CD4-positive, alpha-beta memory T cell (primary cell): ENCODE measurements around the gene DOCK1. TPM values are rescaled to one million over a fixed set of nuclear protein-coding genes. Genes with fewer than 3 reads are reported as not detected.

ENCODE experiments used
- CTCF ChIA-PET: fragments of 350-600 bp; sonication (Branson Sonifier 250); formaldehyde crosslinking; loops from one replicate; lab custom pipeline; 2021; ENCODE audit warnings: inconsistent platforms; ENCODE audit not compliant: partially characterized antibody; lab: Charles Lee
- POLR2A ChIA-PET: fragments of 350-600 bp; sonication (Branson Sonifier 250); formaldehyde crosslinking; loops from one replicate; lab custom pipeline; 2021; ENCODE audit not compliant: partially characterized antibody; lab: Charles Lee
- DNase-seq, 5 donors: peaks; one replicate each; pipeline versions ENCODE4 v3.0.0 to v3.0.0-alpha.2; 2020 to 2022; ENCODE audit warnings: mixed read lengths in 1 of 5
- H3K27ac ChIP-seq: one replicate; pipeline ENCODE4 v1.7.0; 2013; ENCODE audit warnings: low read depth, low read length
- H3K27me3 ChIP-seq: 2 replicates; pipeline ENCODE4 v1.7.0; 2013; ENCODE audit warnings: mild to moderate bottlenecking, low read length, moderate library complexity; ENCODE audit not compliant: insufficient read depth
- H3K36me3 ChIP-seq: 2 replicates; pipeline ENCODE4 v1.7.0; 2013; ENCODE audit warnings: mild to moderate bottlenecking, low read length, moderate library complexity; ENCODE audit not compliant: insufficient read depth
- H3K4me1 ChIP-seq: 2 replicates; pipeline ENCODE4 v1.7.0; 2013; ENCODE audit warnings: mild to moderate bottlenecking, low read length, moderate library complexity; ENCODE audit not compliant: insufficient read depth
- H3K4me3 ChIP-seq, 2 donors: one replicate each; pipeline ENCODE4 v1.7.0; 2013; ENCODE audit warnings: low read length in 2 of 2, mild to moderate bottlenecking in 1 of 2
- H3K9me3 ChIP-seq, 2 donors: one replicate each; pipeline ENCODE4 v1.7.0; 2013; ENCODE audit warnings: low read length in 2 of 2, control low read depth in 1 of 2; ENCODE audit not compliant: control insufficient read depth in 1 of 2
- H3K27ac Mint-ChIP-seq, 7 donors: one replicate each; pipeline ENCODE4 v1.8.0; 2020 to 2021; ENCODE audit warnings: mixed read lengths in 7 of 7, mild to moderate bottlenecking in 6 of 7, inconsistent platforms in 3 of 7, moderate library complexity in 3 of 7
- H3K27me3 Mint-ChIP-seq, 2 donors: one replicate each; pipeline ENCODE4 v1.8.0; 2020 to 2021; ENCODE audit warnings: mixed read lengths in 2 of 2
- H3K36me3 Mint-ChIP-seq, 2 donors: one replicate each; pipeline ENCODE4 v1.8.0; 2020 to 2021; ENCODE audit warnings: mixed read lengths in 2 of 2, inconsistent platforms in 1 of 2, mild to moderate bottlenecking in 1 of 2
- H3K4me1 Mint-ChIP-seq, 4 donors: one replicate each; pipeline ENCODE4 v1.8.0; 2020 to 2021; ENCODE audit warnings: mixed read lengths in 4 of 4, mild to moderate bottlenecking in 1 of 4
- H3K4me3 Mint-ChIP-seq, 8 donors: one replicate each; pipeline ENCODE4 v1.8.0; 2020 to 2021; ENCODE audit warnings: mixed read lengths in 8 of 8, mild to moderate bottlenecking in 7 of 8, moderate library complexity in 6 of 8, inconsistent platforms in 3 of 8
- H3K9me3 Mint-ChIP-seq, 8 donors: one replicate each; pipeline ENCODE4 v1.8.0; 2020 to 2021; ENCODE audit warnings: mixed read lengths in 8 of 8, mild to moderate bottlenecking in 5 of 8, inconsistent platforms in 3 of 8, moderate library complexity in 1 of 8
- intact Hi-C: fragments of 100-400 bp; cut with micrococcal nuclease; formaldehyde crosslinking; loops from one replicate; pipeline ENCODE4 v1.15.1; 2023
- polyA plus RNA-seq, 2 donors: library from polyadenylated mRNA; unstranded; fragments of 300-500 nt; fragmentation: Illumina TruSeq; gene quantifications; one replicate each; pipeline ENCODE4 v1.2.3, GENCODE V29; 2021
- total RNA-seq, 2 experiments: library from RNA; stranded (reverse); gene quantifications; one replicate each; pipeline ENCODE4 v1.2.3, GENCODE V29; 2021

Gene DOCK1
- total and polyA plus RNA-seq, 4 experiments from 2014 or later, result 0.17 TPM; not detected in 2

- H3K36me3 ChIP-seq, result no peaks in the 10 kb centered on the region
- Mint-ChIP-seq H3K27me3 (no peaks in the 10 kb centered on the region), H3K36me3 (no peaks in the 10 kb centered on the region), H3K4me1 (no peaks in the 10 kb centered on the region), H3K27ac (no peak overlapping the region), H3K4me3 (no peak overlapping the region), H3K9me3 (peaks cover 0 to 6% (median 2%) of the 10 kb centered on the region in 8 donors)
- DNase-seq, result no peak
- H3K4me3 ChIP-seq, result no peak overlapping the region
- intact Hi-C loops, result no loop called here
- no peaks in the 10 kb centered on the region for H3K9me3 ChIP-seq
- H3K27ac ChIP-seq, result no peak overlapping the region
- POLR2A ChIA-PET, result no interaction called here
- no peaks in the 10 kb centered on the region for H3K4me1 ChIP-seq
- no peaks in the 10 kb centered on the region for H3K27me3 ChIP-seq
- CTCF ChIA-PET, result no interaction called here
Measured at GRCh38 chr10:126953886-126954285, 48.7 kb downstream of the DOCK1 start.

- Histone ChIP-seq H3K9me3 (no peaks in the 10 kb centered on the region), H3K4me3 (no peak overlapping the region), H3K27me3 (no peaks in the 10 kb centered on the region), H3K27ac (no peak overlapping the region), H3K36me3 (no peaks in the 10 kb centered on the region), H3K4me1 (no peaks in the 10 kb centered on the region)
- no peaks in the 10 kb centered on the region for H3K27me3 Mint-ChIP-seq
- intact Hi-C loops, result no loop called here
- H3K9me3 Mint-ChIP-seq, result peaks cover 0 to 7% (median 2%) of the 10 kb centered on the region in 8 donors
- CTCF ChIA-PET, result no interaction called here
- H3K36me3 Mint-ChIP-seq, result no peaks in the 10 kb centered on the region
- POLR2A ChIA-PET, result interaction anchor here (0.6 kb wide), 1 partner anchor 454 kb away, joined by 3 read pairs; no protein-coding TSS in a partner anchor
- no peak for DNase-seq
- H3K4me1 Mint-ChIP-seq, result no peaks in the 10 kb centered on the region
- no peak overlapping the region for H3K4me3 Mint-ChIP-seq
- no peak overlapping the region for H3K27ac Mint-ChIP-seq
Measured at GRCh38 chr10:126955396-126955795, 50.2 kb downstream of the DOCK1 start.

GRCh38 chr10:126955934-126956711 lies 50.9 kb downstream of the DOCK1 start:
- no peaks in the 10 kb centered on the region for H3K27me3 ChIP-seq
- ChIA-PET CTCF (no interaction called here), POLR2A (no interaction called here)
- no peak for DNase-seq
- no peaks in the 10 kb centered on the region for H3K36me3 ChIP-seq
- H3K4me3 ChIP-seq, result no peak overlapping the region
- no peak overlapping the region for H3K27ac ChIP-seq
- Mint-ChIP-seq H3K27me3 (no peaks in the 10 kb centered on the region), H3K36me3 (no peaks in the 10 kb centered on the region), H3K4me3 (no peak overlapping the region), H3K4me1 (no peaks in the 10 kb centered on the region), H3K9me3 (peaks cover 0 to 7% (median 2%) of the 10 kb centered on the region in 8 donors), H3K27ac (no peak overlapping the region)
- H3K4me1 ChIP-seq, result no peaks in the 10 kb centered on the region
- intact Hi-C loops, result no loop called here
- H3K9me3 ChIP-seq, result no peaks in the 10 kb centered on the region

GRCh38 chr10:126956712-126957108 lies 51.5 kb downstream of the DOCK1 start:
- Mint-ChIP-seq H3K4me3 (no peak overlapping the region), H3K36me3 (no peaks in the 10 kb centered on the region), H3K9me3 (peaks cover 0 to 7% (median 2%) of the 10 kb centered on the region in 8 donors), H3K27me3 (no peaks in the 10 kb centered on the region), H3K27ac (no peak overlapping the region), H3K4me1 (peaks cover 0 to 5% (median 4%) of the 10 kb centered on the region in 4 donors)
- no peak overlapping the region for H3K4me3 ChIP-seq
- H3K4me1 ChIP-seq, result no peaks in the 10 kb centered on the region
- no peak overlapping the region for H3K27ac ChIP-seq
- ChIA-PET CTCF (no interaction called here), POLR2A (no interaction called here)
- no peaks in the 10 kb centered on the region for H3K27me3 ChIP-seq
- H3K9me3 ChIP-seq, result no peaks in the 10 kb centered on the region
- no peaks in the 10 kb centered on the region for H3K36me3 ChIP-seq
- no peak for DNase-seq
- intact Hi-C loops, result no loop called here

GRCh38 chr10:126957111-126957510 lies 51.9 kb downstream of the DOCK1 start:
- H3K27ac ChIP-seq, result no peak overlapping the region
- Mint-ChIP-seq H3K4me1 (peaks cover 0 to 5% (median 4%) of the 10 kb centered on the region in 4 donors), H3K9me3 (peaks cover 0 to 7% (median 2%) of the 10 kb centered on the region in 8 donors), H3K36me3 (no peaks in the 10 kb centered on the region), H3K4me3 (no peak overlapping the region), H3K27me3 (no peaks in the 10 kb centered on the region), H3K27ac (no peak overlapping the region)
- no peaks in the 10 kb centered on the region for H3K27me3 ChIP-seq
- ChIA-PET CTCF (no interaction called here), POLR2A (no interaction called here)
- DNase-seq, result no peak
- no peaks in the 10 kb centered on the region for H3K9me3 ChIP-seq
- H3K36me3 ChIP-seq, result no peaks in the 10 kb centered on the region
- no peaks in the 10 kb centered on the region for H3K4me1 ChIP-seq
- intact Hi-C loops, result no loop called here
- no peak overlapping the region for H3K4me3 ChIP-seq

GRCh38 chr10:126959431-126959830 lies 54.2 kb downstream of the DOCK1 start:
- Mint-ChIP-seq H3K27ac (no peak overlapping the region), H3K9me3 (peaks cover 0 to 11% (median 2%) of the 10 kb centered on the region in 8 donors), H3K4me1 (peaks cover 0 to 5% (median 4%) of the 10 kb centered on the region in 4 donors), H3K4me3 (no peak overlapping the region), H3K36me3 (no peaks in the 10 kb centered on the region), H3K27me3 (no peaks in the 10 kb centered on the region)
- Histone ChIP-seq H3K27ac (no peak overlapping the region), H3K9me3 (no peaks in the 10 kb centered on the region), H3K4me3 (no peak overlapping the region), H3K36me3 (no peaks in the 10 kb centered on the region), H3K27me3 (no peaks in the 10 kb centered on the region), H3K4me1 (no peaks in the 10 kb centered on the region)
- no peak for DNase-seq
- ChIA-PET POLR2A (no interaction called here), CTCF (no interaction called here)
- intact Hi-C loops, result no loop called here

- H3K4me1 ChIP-seq, result no peaks in the 10 kb centered on the region
- no peaks in the 10 kb centered on the region for H3K9me3 ChIP-seq
- no peaks in the 10 kb centered on the region for H3K36me3 Mint-ChIP-seq
- no peaks in the 10 kb centered on the region for H3K27me3 Mint-ChIP-seq
- H3K4me3 Mint-ChIP-seq, result no peak overlapping the region
- H3K27ac Mint-ChIP-seq, result no peak overlapping the region
- H3K36me3 ChIP-seq, result no peaks in the 10 kb centered on the region
- H3K4me1 Mint-ChIP-seq, result peaks cover 0 to 5% (median 4%) of the 10 kb centered on the region in 4 donors
- intact Hi-C loops, result no loop called here
- no peak overlapping the region for H3K27ac ChIP-seq
- peaks cover 0 to 11% (median 0%) of the 10 kb centered on the region in 8 donors for H3K9me3 Mint-ChIP-seq
- CTCF ChIA-PET, result no interaction called here
- H3K27me3 ChIP-seq, result no peaks in the 10 kb centered on the region
- H3K4me3 ChIP-seq, result no peak overlapping the region
- no peak for DNase-seq
- POLR2A ChIA-PET, result no interaction called here
Measured at GRCh38 chr10:126959906-126960685, 54.9 kb downstream of the DOCK1 start.
